CD4-positive, alpha-beta T cell treated with Interleukin-17A for 4 hours (primary cell): Measurements from ENCODE around the gene PACRG.
"Not testable (repeated sequence)": the region's sequence is repeated elsewhere in the genome, so short reads cannot be mapped to it uniquely, and the experiment has no call there.

ENCODE experiments used
- DNase-seq: peaks from one replicate; pipeline ENCODE4 v3.0.0-alpha.2; 2020; ENCODE audit warnings: mixed read lengths

Gene PACRG

DNA sequence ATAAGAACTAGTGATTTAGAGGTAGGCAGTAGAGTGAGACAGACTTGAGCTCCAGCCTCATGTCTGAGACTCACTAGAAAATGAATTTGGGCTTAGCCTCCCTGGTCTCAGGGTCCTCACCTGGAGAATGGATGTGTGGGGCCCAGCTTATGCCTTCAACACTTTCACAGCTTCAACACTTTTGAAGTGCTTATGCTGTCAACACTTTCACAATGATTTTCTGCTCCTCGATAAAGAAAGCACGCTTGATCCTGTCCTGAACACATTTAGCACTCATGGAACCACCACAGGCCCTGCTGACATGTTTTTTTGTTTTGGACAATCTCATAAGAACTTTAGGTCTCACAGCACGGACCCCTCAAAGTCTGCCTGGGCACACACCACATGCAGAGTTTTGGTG is 229.3 kb downstream of the PACRG start:
- DNase-seq = no peak

DNA sequence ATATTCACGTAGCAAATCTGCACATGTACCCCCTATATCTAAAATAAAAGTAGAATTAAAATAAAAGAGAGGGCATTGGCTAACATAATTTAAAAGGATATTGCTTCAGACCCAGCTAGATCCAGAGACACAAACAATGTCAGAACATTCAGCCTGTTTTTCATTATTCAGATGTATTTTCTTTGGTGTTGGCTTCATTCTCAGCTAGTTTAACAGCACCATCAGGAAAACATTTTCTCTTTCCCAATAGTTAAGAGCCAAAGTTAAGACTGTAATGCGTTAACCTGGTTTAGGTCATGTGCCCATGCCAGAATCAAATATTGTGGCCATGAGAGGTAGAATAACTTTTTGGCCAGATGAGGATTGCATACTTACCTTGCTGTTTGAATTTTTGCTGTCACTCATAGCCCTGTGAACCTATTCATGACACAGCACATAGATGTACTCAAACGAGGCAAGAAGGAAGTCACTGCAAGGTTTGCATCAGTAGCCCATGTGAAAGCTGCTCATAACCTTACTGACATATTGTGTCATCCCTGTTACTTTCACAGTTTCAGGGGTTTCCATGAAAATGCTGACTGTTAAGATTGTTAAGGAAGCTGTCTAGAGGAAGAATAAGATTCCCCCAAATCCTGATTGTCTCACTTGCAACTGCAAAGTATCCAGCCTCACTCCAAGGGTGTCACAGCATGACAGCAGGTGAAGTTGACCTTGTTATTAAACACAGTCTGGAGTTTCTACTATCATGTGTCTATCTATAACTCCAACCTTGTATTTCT is 233.1 kb downstream of the PACRG start:
- DNase-seq = no peak

DNA sequence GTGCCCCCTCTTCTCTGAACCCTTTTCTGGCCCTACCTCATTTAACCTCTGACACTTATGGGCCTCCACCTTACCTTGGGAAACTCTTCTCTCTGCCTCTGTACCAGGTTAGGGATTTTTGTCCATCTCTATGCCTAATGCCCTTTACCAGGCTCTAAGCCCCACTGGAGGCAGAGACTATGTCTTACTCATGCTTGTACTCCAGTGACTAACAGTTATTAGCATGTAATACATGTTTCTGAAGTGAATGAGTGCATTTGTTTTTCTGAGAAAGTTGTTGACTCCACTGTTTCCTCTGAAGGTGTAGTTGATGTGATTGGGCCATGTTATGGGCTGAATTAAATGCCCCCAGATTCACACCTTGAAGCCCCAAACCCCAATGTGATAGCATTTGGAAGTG is 234.3 kb downstream of the PACRG start:
- DNase-seq = no peak

DNA sequence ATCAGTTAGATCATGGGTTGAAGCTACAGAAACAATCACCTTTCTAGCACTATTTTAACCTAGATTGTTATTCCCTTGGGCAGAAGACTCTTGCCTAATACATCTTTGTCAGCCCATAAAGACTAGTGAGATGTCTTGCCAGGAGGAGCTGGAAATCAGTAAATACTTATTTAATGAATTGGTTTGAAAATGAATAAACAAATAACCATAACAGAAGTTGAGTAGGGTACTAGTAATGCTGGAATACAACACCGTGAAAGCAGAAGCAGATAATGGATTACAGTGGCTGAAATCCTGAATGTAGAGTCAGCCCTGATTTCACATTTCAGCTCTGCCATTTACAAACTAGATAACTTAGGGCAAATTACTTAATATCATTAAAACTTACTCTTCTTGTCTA is 236.1 kb downstream of the PACRG start:
- DNase-seq = no peak

DNA sequence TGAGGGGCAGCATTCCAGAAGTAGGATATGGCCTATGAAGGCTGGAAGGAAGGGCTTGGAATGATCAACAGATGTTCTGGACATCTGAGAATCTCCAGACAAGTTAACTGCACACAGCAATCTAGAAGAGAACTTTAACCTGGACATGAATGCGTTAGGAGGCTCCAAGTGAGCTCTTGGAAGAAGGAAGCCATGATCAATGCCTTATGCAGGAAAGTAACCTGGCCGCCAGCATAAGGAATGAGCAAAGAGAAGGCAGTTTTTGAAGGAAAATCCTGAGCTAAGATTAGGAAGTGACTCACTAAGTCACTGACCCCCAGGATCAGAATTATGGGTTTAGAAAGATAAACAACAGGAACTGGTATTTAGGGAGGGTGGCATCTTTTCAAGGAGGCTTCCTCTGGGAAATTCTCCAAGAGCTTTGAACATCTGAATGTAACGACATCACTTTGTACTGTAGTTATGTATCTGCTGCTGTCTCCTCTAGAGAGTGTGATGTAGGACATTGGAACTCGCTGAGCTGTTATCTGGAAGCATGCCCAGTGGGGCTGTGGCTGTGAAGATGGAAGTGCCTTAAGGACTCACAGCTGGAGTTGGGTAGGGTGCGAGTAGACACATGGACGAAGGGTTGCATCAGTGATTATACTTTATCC is 236.8 kb downstream of the PACRG start:
- DNase-seq = no peak

DNA sequence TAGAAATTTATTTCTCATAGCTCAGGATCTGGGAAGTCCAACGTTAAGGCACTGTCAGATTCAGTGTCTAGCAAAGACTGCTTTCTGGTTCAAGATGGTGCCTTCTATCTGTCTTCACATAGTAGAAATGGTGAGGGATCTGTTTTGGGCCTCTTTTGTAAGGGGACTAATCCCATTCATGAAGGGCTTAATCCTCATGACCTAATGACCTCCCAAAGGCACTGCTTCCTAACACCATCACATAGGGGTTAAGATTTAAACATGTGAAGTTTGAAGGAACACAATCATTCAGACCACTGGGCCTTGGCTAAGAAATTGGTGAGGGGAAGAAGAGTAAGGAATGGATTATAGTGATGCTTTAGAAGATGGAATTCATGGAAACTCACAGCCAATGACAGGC is 237.6 kb downstream of the PACRG start:
- DNase-seq = no peak

DNA sequence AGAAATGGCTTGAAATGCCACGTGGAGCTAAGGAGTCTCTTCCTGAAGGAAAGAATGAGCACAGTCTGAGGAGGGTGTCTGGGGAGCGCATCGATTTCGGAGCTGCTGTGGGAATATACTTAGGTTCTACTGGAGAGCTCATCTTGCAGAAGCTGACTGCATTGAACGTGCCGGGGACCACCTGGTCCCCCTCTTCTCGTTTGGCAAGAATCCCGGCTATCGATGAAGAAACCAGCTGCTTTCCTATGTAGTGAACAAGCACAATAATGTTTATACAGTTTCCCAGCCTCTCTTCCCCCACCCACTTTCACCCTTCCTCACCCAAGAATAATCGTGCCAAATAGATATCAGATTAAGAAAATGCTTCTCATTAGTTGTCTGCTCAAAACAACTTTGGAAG is 242.5 kb downstream of the PACRG start:
- DNase-seq = no peak

DNA sequence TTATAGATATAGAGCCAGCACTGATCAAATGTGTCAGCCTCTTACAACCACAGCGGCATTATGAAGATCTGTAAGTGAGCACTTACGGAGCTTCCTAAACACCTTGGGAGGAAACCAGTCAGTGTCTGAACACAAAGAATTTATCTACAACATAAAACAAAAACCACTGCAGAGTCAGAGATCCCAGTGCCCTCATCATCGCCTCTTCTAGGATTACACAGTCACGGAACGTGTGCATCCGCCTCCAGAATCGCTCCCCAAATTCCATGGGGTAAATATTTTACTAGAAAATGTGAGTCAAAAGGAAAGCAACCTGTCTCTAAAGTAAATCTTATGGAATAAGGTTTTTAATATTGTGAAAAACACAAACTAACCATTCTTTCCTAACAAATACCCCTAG is 243.6 kb downstream of the PACRG start:
- no peak for DNase-seq

DNA sequence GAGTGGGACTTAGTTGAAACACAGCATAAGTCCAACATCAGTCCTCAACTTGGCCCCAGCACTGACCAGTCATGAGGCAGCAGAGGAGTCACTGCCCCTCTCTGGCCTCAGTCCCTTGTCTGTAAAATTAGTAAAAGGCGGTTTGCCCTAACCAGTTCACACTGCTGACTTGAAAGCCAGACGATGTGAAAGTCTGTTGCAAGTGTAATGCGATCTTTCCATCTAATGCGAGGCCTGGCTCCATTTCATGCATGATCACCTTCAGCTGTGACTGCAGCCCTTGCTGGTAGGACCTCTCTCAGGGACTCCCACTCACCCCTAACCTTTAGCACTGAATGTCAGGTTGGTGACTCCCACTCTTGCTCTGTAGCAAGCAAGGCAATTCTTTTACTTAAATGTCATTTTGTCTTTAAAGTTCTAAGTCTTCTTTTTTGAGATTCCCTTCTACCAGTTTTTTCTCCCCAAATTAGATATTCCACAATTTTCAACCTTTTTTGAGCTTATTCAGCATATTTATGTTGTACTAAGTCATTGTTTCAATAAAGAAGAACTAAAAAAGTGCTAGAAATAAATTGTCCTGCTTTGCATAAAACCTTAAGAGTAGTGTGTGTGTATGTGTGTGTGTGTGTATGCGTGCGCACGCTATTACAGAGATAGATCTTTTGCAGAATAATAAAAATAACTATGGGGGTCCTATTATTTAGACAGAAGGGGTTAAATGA is 245.5 kb downstream of the PACRG start:
- no peak for DNase-seq

DNA sequence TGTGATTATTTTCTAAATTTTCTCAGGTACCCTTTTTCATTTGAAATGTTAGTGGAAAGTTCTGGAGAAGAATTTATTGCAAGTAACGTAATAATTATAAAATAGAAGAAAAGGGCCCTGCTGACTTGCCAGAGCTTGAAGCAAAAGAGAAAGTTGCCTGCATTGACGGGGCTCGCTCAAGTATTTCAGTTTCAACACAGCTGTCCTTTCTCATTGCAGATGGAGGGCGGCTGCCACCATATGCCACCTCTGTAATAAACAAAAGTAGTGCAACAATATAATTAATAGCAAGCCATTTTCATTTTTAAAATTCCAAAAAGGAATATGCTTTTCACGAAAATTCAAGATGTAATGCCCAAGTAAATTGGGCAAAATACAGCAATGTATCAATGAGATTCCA is 246.2 kb downstream of the PACRG start:
- DNase-seq = no peak

DNA sequence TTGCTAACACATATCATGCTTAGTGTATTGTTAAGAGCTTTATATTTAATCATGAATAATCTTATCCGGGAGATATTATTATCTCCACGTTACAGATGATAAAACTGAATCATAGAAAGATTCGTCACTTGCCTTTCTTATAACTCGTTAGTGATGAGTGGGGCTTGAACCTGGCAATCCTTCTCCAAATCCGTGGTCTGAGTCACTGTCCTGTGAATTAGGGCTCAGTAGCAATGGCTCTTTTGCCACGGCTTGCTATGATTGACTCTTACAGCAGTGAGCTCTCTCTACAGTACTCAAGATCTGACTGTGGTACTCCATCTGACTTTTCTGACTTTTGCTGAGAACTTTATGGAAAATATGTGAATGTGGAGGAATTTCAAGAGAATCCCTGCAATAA is 246.9 kb downstream of the PACRG start:
- DNase-seq = no peak

DNA sequence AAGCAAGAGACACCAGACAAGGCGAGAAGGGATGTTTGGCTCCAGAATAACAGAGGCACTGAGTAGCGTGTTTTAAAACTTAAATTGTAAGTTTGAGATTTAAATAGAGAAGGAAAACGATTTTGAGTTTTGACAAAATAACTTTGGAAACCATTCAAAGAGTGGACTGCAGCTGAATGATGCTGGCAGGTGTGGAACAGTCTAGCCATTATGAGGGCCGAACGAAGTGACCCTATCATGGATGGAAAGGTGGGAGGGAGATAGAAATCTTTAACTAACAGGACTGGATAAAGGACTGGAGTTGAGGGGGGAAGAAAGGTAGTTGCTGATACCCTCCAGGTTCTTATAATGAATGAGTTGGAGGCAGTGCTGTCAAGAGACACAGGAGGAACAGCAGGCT is 248.4 kb downstream of the PACRG start:
- no peak for DNase-seq

DNA sequence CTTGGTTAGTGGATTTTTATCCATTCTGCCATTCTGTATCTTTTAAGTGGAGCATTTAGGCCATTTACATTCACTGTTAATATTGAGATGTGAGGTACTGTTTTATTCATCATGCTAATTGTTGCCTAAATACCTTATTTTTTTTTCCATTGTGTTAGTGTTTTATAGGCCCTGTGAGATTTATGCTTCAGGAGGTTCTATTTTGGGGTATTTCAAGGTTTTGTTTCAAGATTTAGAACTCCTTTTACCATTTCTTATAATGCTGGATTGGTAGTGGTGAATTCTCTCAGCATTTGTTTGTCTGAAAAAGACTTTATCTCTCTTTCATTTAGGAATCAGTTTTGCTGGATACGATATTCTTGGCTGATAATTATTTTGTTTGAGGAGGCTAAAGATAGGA is 255.5 kb downstream of the PACRG start:
- DNase-seq = not testable (repeated sequence)

DNA sequence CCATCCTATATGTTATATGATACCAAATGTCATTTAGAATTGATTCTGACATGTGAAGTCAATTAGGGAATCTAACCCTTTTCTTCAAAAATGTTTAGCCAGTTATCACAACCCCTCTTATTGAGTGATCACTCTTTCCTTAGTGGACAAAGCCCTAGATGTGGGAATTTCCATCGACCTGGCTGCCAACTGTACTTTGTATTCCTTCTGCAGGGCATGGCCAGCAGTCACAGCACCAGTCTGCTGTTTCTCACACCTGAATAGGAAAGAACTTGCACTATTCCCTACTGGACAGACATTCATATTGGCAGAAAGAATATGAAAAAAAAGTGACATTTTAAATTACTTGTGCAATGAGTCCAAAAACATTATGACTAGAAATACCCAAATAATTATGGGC is 271.0 kb downstream of the PACRG start:
- no peak for DNase-seq

DNA sequence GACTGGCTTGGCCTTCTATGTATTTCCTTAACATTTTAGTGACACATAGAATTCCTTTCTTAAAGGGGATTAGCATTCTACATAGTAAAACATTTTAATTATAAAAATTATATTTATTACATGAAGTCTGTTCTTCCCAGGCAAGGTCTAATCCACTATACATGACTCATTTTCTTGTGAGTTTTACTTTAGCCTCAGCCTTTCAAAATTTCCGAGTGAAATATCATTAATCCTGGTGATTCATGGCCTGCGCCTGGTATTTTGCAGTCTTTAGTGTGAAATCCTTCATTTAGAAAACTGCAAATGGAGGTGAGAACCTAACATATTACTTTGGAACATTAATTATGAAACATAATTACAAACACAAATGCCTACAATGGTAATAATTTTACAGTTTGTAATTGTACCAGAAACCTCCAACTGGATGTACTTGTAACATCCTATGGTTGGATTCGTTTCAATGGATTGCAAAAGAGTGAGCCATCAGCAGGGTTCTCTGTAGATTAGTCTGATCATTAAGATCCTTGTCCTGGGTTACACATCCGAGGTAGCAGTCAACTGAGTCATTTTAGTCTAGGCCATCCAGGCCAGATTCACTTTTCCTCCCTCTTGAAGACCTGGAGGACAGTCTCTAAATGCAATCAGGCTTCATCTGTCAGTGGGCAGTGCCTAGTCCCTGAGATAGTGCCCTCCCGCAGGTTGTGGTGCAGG is 272.0 kb downstream of the PACRG start:
- no peak for DNase-seq

DNA sequence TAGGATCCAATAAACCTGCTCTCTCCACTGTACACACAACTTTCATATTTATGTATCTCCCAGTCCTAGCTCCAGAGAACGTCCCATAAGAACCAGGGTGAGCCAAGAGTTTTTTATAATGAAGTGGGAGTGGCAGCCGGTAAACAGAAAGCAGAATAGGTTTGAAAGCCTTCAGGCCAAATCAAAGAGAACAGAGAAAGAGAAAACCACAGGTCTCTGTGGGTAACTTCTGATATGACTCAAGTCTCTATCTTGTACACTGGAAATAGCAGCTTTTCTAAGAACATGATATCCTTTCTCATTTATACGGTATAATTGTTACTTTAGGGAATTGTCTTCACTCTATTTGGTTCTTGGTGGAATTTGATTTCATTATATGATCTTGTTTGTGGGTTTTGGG is 273.6 kb downstream of the PACRG start:
- DNase-seq = no peak

DNA sequence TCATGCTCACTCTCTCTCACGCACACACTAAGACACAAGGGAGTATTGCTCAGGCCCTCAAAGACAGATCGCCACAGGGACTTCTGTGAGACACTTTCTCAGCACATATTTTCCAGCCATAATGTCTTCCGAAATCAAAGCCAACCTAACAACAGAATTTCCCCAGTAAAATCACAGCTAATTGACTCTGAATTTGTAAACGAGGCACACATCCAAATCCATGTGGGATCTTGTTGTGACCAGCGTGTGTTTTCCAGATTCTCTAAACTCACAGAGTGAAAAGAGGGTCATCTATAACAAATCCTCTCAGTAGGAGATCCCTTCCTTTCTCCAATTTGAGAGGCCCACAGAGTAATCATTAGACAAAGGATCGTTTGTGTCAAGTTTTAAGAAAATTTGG is 280.4 kb downstream of the PACRG start:
- no peak for DNase-seq

DNA sequence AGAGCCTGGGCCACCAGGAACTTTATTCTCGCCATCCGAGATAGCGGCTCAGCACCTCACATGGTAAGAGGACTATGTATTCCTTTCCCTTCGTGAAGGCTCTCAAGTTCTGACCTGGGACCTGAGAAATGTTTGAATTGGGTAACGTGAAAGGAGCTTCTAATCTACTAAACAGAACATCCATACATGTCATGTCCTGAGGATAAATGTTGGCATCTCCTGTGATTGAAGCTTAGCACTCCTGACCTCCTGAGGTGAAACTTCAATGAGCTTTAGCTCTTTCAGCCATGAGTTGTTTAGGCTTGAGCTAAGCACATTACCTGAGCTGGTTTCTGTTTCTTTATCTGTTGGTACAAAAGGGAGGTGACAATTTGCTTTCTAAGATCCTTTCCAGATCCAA is 280.9 kb downstream of the PACRG start:
- DNase-seq = no peak

DNA sequence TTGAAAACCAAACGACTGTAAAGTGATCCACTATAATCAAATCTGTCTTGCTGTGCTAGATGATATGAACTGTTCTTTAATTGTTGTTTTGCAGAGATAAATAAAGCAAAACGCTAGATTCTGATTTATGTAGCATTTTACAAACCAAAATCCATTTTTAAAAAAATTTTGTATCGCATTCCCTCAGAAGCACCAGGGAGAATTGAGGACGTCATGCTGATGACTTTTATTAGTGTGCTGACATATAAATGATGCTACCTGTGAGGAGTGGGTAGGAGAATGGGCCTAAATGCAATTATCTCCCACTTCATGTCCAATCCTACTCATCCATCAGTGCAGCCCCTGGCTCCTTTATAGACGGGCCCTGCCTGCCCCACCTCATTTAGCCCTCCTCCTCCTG is 282.4 kb downstream of the PACRG start:
- DNase-seq = no peak

DNA sequence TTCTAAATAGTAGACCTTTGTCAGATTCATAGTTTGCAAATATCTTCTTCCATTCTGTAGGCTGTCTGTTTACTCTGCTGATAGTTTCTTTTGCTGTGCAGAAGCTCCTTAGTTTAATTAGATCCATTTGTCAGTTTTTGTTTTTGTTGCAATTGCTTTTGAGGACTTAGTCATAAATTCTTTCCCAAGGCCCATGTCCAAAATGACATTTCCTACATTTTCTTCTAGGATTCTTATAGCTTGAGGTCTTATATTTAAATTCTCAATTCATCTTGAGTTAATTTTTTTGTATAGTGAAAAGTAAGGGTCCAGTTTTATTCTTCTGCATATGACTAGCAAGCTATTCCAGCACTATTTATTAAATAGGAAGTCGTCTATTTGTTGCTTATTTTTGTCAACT is 287.0 kb downstream of the PACRG start:
- DNase-seq = no peak

DNA sequence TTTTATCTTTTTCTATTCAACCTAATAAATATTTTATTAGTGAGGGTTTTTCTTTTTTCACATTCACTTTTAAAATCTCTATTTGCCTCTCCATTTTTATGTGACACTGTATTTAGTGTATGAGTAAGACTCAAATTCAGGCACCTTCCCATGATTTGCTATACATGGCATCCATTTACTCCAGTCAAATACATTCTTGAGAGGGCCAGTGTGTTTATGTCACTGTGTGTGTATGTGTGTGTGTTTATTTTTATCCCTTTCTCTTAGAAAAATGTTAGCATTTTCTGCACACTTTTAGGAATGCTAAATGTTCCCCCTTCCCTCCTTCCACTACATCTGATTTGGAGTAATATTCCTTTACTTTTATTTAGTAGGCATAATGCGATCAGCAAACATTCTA is 290.0 kb downstream of the PACRG start:
- no peak for DNase-seq

DNA sequence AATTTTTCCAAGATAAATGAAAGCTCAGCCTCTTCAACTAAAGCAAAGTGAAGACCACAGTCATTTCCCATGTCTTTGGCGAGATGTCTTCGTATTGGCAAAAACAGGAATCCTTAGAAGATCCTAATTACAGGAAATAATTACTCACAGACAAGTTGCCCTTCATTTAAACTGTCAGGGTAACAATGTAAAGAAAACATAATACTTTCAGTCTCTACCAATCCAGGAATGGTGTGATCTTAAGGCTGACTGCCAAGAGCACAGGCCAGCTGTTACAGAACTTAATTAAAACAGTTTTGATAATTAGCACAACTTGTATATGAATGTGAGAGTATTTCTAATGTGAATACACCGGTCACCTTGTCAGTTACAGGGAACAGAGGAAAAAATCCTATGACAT is 292.2 kb downstream of the PACRG start:
- DNase-seq = no peak

DNA sequence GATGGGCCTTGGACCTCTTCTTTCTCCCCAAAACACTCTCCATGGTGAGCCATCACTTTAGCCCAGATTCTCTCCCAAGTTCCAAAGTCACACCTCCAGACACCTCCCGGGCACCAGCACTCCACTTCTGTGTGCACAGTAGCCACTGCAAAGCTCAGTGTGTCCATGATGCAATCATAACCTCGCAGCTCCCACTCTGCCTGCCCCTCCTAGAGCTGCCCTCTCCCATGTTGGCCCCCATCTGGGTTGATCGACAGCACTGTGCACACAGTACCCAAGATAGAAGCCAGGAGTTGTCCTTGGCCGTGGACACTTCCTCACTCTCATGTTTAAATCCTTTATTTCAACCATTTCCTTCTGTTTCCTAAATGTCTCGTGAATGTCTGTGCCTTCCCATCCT is 293.3 kb downstream of the PACRG start:
- DNase-seq = no peak

DNA sequence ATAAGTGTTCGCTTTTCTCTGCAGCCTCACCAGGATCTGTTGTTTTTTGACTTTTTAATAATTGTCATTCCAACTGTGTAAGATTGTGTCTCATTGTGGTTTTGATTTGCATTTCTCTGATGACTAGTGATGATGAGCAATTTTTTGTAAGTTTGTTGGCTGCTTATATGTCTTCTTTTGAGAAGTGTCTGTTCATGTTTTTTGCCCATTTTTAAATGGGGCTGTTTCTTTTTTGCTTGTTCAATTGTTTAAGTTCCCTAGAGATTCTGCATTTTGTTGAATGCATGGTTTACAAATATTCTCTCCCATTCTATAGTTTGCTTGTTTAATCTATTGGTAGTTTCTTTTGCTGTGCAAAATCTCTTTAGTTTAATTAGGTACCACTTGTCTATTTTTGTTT is 295.9 kb downstream of the PACRG start:
- DNase-seq = no peak
